ENCODE data around the gene OR2J2. TPM values are rescaled to one million over a fixed set of nuclear protein-coding genes. Genes with fewer than 3 reads are reported as not detected.
"Not testable (repeated sequence)": the region's sequence is repeated elsewhere in the genome, so short reads cannot be mapped to it uniquely, and the experiment has no call there.

Gene OR2J2
- total RNA-seq, 2 donors from 2014 or later: 0.74 TPM; not detected in 1

GRCh38 chr6:29141606-29142005, 29.1 kb upstream of the OR2J2 start:
- no peak for TF ChIP-seq CTCF (IDR thresholded peaks at IDR 0.05)
- Histone ChIP-seq H3K4me3 (no peak overlapping the region), H3K27me3 (replicated peaks; ENCODE audit: insufficient read depth) (no peaks in the 10 kb centered on the region), H3K9me3 (no peaks in the 10 kb centered on the region), H3K27ac (no peak overlapping the region), H3K4me1 (replicated peaks) (no peaks in the 10 kb centered on the region), H3K36me3 (no peaks in the 10 kb centered on the region)
- WGBS: 85% methylated on average over 1 of the region's 1 CpG
- DNase-seq (ENCODE audit: low spot score): no peak
- intact Hi-C loops (cut with DNase I): no loop called here

- TF ChIP-seq POLR2A (IDR thresholded peaks at IDR 0.05) (no peak), POLR2AphosphoS5 (IDR thresholded peaks at IDR 0.05) (no peak), CTCF (IDR thresholded peaks at IDR 0.05) (no peak)
- DNase-seq (ENCODE audit: low spot score): no peak
- Histone ChIP-seq H3K36me3 (no peaks in the 10 kb centered on the region), H3K4me3 (no peak overlapping the region), H3K9me3 (no peaks in the 10 kb centered on the region), H3K4me1 (replicated peaks) (no peaks in the 10 kb centered on the region), H3K27ac (no peak overlapping the region), H3K27me3 (replicated peaks; ENCODE audit: insufficient read depth) (no peaks in the 10 kb centered on the region)
- intact Hi-C loops (cut with DNase I): no loop called here
Observed at GRCh38 chr6:29142309-29142708, 28.4 kb upstream of the OR2J2 start.

- intact Hi-C loops (cut with DNase I): no loop called here
- H3K27me3 ChIP-seq (replicated peaks; ENCODE audit: insufficient read depth): no peaks in the 10 kb centered on the region
- no peak overlapping the region for H3K27ac ChIP-seq
- no peak overlapping the region for H3K4me3 ChIP-seq
- WGBS: 72% methylated on average over 2 of the region's 2 CpGs
- no peak for DNase-seq (ENCODE audit: low spot score)
- no peaks in the 10 kb centered on the region for H3K36me3 ChIP-seq
- no peaks in the 10 kb centered on the region for H3K4me1 ChIP-seq (replicated peaks)
- no peak for TF ChIP-seq CTCF (IDR thresholded peaks at IDR 0.05)
- no peak for TF ChIP-seq POLR2AphosphoS5 (IDR thresholded peaks at IDR 0.05)
- no peak for TF ChIP-seq POLR2A (IDR thresholded peaks at IDR 0.05)
- no peaks in the 10 kb centered on the region for H3K9me3 ChIP-seq
Observed at GRCh38 chr6:29146179-29146578, 24.5 kb upstream of the OR2J2 start.

DNA sequence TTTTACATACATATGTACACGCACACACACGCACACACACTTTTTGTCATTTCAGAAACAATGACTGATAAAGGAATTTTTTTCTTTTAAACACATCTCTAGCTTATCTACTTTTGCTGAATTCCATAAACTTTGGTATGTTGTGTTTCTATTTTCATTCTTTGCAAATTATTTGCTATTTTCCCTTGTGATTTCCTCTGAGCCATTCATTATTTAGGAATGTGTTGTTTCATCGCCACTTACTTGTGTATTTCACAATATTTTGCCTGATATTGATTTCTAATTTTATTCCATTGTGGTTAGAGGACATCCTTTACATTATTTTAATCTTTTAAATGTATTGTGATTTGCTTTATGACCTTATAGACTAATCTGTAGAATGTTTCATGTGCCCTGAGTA, 23.6 kb upstream of the OR2J2 start:
- no peak overlapping the region for H3K27ac ChIP-seq
- no peak for DNase-seq (ENCODE audit: low spot score)
- 94% methylated on average over 3 of the region's 3 CpGs for WGBS
- intact Hi-C loops (cut with DNase I): no loop called here
- TF ChIP-seq POLR2A (IDR thresholded peaks at IDR 0.05): no peak
- no peak for TF ChIP-seq POLR2AphosphoS5 (IDR thresholded peaks at IDR 0.05)
- no peak for TF ChIP-seq CTCF (IDR thresholded peaks at IDR 0.05)
- no peaks in the 10 kb centered on the region for H3K4me1 ChIP-seq (replicated peaks)
- no peaks in the 10 kb centered on the region for H3K27me3 ChIP-seq (replicated peaks; ENCODE audit: insufficient read depth)
- no peak overlapping the region for H3K4me3 ChIP-seq
- H3K9me3 ChIP-seq: no peaks in the 10 kb centered on the region
- no peaks in the 10 kb centered on the region for H3K36me3 ChIP-seq

- H3K27ac ChIP-seq; intact Hi-C loops (cut with DNase I); H3K4me1 ChIP-seq (replicated peaks); H3K9me3 ChIP-seq; H3K27me3 ChIP-seq (replicated peaks; ENCODE audit: insufficient read depth); H3K36me3 ChIP-seq; DNase-seq (ENCODE audit: low spot score); H3K4me3 ChIP-seq: not testable (repeated sequence)
- WGBS: 60% methylated on average over 3 of the region's 3 CpGs
Observed at GRCh38 chr6:29149444-29149843, 21.3 kb upstream of the OR2J2 start.

GRCh38 chr6:29153083-29153482, 17.6 kb upstream of the OR2J2 start:
- 85% methylated on average over 1 of the region's 1 CpG for WGBS
- Histone ChIP-seq H3K36me3 (no peaks in the 10 kb centered on the region), H3K27me3 (replicated peaks; ENCODE audit: insufficient read depth) (no peaks in the 10 kb centered on the region), H3K9me3 (no peaks in the 10 kb centered on the region), H3K27ac (no peak overlapping the region), H3K4me1 (replicated peaks) (no peaks in the 10 kb centered on the region), H3K4me3 (no peak overlapping the region)
- DNase-seq (ENCODE audit: low spot score): no peak
- intact Hi-C loops (cut with DNase I): no loop called here
- TF ChIP-seq CTCF (IDR thresholded peaks at IDR 0.05) (no peak), POLR2AphosphoS5 (IDR thresholded peaks at IDR 0.05) (no peak), POLR2A (IDR thresholded peaks at IDR 0.05) (no peak)

GRCh38 chr6:29155182-29155581, 15.5 kb upstream of the OR2J2 start:
- H3K9me3 ChIP-seq; H3K27ac ChIP-seq; DNase-seq (ENCODE audit: low spot score); H3K4me3 ChIP-seq; H3K4me1 ChIP-seq (replicated peaks); H3K27me3 ChIP-seq (replicated peaks; ENCODE audit: insufficient read depth); intact Hi-C loops (cut with DNase I); H3K36me3 ChIP-seq: not testable (repeated sequence)
- WGBS: 55% methylated on average over 1 of the region's 1 CpG

- intact Hi-C loops (cut with DNase I); H3K36me3 ChIP-seq; DNase-seq (ENCODE audit: low spot score); H3K9me3 ChIP-seq; H3K4me1 ChIP-seq (replicated peaks); H3K27ac ChIP-seq; H3K4me3 ChIP-seq; H3K27me3 ChIP-seq (replicated peaks; ENCODE audit: insufficient read depth): not testable (repeated sequence)
- 91% methylated on average over 11 of the region's 29 CpGs for WGBS
Observed at GRCh38 chr6:29159922-29160321, 10.8 kb upstream of the OR2J2 start.
